Body of pancreas (tissue), 4 donors: Measurements from ENCODE around the gene DIP2B. TPM values are rescaled to one million over a fixed set of nuclear protein-coding genes. Genes with fewer than 3 reads are reported as not detected.

Source experiments
- ATAC-seq: fragments of 150-250 bp; one replicate; pipeline ENCODE4 v1.9.1; 2016
- DNase-seq, 4 donors: peaks; one replicate each; pipeline ENCODE4 v3.0.0-alpha.2; 2019
- H3K27ac ChIP-seq, 4 donors: fragments of 200-600 bp; sonication (generic); 1 replicate in 3 of 4; 2 replicates in 1 of 4; pipeline versions ENCODE4 v1.5.1 to v1.6.1; 2016 to 2019; ENCODE audit warnings: mild to moderate bottlenecking in 1 of 4, mixed read lengths in 1 of 4, moderate library complexity in 1 of 4
- H3K27me3 ChIP-seq, 2 donors: fragments of 200-600 bp; sonication (generic); one replicate each; pipeline ENCODE4 v1.6.0; 2016; ENCODE audit warnings: mild to moderate bottlenecking in 1 of 2
- H3K36me3 ChIP-seq, 2 donors: fragments of 200-600 bp; sonication (generic); replicated peaks in 1 of 2; 2 replicates each; pipeline ENCODE4 v1.5.1; 2016; ENCODE audit warnings: low read depth in 2 of 2; ENCODE audit not compliant: insufficient read depth in 1 of 2
- H3K4me1 ChIP-seq: fragments of 200-600 bp; sonication (generic); one replicate; pipeline ENCODE4 v1.6.0; 2016
- H3K4me3 ChIP-seq, 2 donors: fragments of 200-600 bp; sonication (generic); 1 replicate in 1 of 2; 2 replicates in 1 of 2; pipeline ENCODE4 v1.5.1; 2016 to 2019
- H3K9me3 ChIP-seq, 3 donors: fragments of 200-600 bp; sonication (generic); 1 replicate in 2 of 3; 2 replicates in 1 of 3; pipeline ENCODE4 v1.5.1; 2016
- POLR2A ChIP-seq, 3 donors: fragments of 450-650 bp; IDR thresholded peaks; one replicate each; pipeline ENCODE4 v1.6.1; 2016; ENCODE audit warnings: antibody characterized with exemption in 3 of 3, mild to moderate bottlenecking in 2 of 3
- WGBS, 2 donors: methylation state at CpG; one replicate each; pipeline ENCODE4 v1.1.5; 2017; 5-methylcytosine and 5-hydroxymethylcytosine counted together
- intact Hi-C: fragments of 100-400 bp; cut with DNase I; formaldehyde crosslinking; loops from one replicate; pipeline ENCODE4 v1.15.1; 2023
- total RNA-seq, 2 donors: library from RNA; depleted of rRNA; stranded (reverse); fragments of >200 nt; gene quantifications; one replicate each; pipeline ENCODE4 v1.1.0, GENCODE V29; 2016
- TF ChIP-seq, protein P1 (sequence below), 7 experiments: fragments of 450-650 bp in 4 of 7; fragments of 200-600 bp in 3 of 7; sonication (generic) in 3 of 7; IDR thresholded peaks; one replicate each; pipeline ENCODE4 v1.5.1; 2016 to 2019; ENCODE audit warnings: antibody characterized with exemption in 7 of 7

DIP2B gene
- total RNA-seq, 2 donors from 2014 or later: 15.8 to 28.7 TPM

DNA sequence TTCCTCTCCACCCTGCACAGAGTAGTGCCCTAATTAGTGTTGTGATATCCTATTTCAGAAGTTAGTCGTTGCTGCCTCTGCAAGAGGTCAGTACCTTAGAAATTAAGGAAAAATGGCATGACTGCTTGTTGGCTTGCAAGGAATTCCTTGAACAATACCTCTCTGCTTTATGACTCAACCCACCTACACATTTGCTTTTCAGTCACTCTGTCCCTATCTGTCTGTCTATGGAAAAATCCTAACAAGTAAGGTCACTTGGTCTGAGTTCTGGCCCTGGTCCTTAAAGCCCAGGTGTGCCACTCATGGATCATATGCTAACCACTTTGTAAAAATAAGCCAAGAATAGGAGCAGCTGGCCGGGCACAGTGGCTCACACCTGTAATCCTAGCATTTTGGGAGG, 142.7 kb downstream of the DIP2B start:
- intact Hi-C loops: no loop called here

DNA sequence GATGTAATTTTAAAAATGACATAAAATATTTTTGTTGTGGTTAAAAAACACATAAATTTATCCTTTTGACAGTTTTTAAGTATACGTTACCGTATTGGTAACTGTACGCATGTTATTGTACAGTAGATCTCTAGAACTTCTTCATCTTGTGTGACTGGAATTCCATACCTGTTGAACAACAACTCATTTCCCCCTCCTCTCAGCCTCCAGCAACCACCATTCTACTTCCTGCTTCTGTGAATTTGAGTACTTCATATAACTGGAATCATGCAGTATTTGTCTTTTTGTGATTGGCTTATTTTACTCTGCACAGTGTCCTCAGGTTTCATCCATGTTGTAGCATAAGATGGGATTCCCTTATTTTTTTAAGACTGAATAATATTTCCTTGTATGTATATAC, 145.5 kb downstream of the DIP2B start:
- intact Hi-C loops: no loop called here

More for the DNA sequence above, 142.7 kb downstream of the DIP2B start:
- ATAC-seq (peak; percentile 42), DNase-seq (peak; percentile 17 to 53 (median 40))
- no peaks in the 10 kb centered on the region for H3K27me3 ChIP-seq
- peaks cover 8% of the 10 kb centered on the region for H3K4me1 ChIP-seq
- no peak overlapping the region for H3K4me3 ChIP-seq
- no peaks in the 10 kb centered on the region for H3K36me3 ChIP-seq
- H3K27ac ChIP-seq: no peak overlapping the region
- TF ChIP-seq, protein P1, sequence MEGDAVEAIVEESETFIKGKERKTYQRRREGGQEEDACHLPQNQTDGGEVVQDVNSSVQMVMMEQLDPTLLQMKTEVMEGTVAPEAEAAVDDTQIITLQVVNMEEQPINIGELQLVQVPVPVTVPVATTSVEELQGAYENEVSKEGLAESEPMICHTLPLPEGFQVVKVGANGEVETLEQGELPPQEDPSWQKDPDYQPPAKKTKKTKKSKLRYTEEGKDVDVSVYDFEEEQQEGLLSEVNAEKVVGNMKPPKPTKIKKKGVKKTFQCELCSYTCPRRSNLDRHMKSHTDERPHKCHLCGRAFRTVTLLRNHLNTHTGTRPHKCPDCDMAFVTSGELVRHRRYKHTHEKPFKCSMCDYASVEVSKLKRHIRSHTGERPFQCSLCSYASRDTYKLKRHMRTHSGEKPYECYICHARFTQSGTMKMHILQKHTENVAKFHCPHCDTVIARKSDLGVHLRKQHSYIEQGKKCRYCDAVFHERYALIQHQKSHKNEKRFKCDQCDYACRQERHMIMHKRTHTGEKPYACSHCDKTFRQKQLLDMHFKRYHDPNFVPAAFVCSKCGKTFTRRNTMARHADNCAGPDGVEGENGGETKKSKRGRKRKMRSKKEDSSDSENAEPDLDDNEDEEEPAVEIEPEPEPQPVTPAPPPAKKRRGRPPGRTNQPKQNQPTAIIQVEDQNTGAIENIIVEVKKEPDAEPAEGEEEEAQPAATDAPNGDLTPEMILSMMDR (IDR thresholded peaks at IDR 0.05): no peak
- TF ChIP-seq POLR2A (IDR thresholded peaks at IDR 0.05): no peak
- H3K9me3 ChIP-seq: no peaks in the 10 kb centered on the region
- WGBS, 2 donors: 26 to 41% methylated on average over 2 of the region's 2 CpGs

DNA sequence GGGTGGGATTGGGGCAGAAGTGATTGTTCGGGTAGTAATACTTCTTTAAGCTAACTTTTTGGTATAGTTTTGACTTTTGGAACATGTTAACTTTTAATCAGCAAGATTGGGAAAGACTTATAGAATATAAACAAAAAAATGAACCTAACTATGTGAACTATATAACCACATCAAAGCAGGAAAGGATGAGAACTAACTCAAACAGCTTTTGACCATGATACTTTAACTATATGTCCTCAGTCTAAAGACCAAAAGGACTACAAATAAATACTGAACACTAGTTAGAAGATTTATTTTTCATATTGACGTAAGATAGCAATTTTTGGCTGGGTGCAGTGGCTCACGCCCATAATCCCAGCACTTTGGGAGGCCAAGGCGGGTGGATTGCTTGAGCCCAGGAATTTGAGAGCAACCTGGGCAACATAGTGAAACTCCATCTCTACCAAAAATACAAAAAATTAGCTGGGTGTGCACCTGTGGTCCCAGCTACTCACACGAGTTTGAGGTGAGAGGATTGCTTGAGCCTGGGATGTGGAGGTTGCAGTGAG, 150.7 kb downstream of the DIP2B start:
- WGBS, 2 donors: 55 to 75% methylated on average over 5 of the region's 5 CpGs

More for the DNA sequence above, 145.5 kb downstream of the DIP2B start:
- TF ChIP-seq POLR2A (IDR thresholded peaks at IDR 0.05): no peak
- TF ChIP-seq, protein P1 (IDR thresholded peaks at IDR 0.05): no peak
- H3K36me3 ChIP-seq: no peaks in the 10 kb centered on the region
- no peak for DNase-seq
- H3K27me3 ChIP-seq: no peaks in the 10 kb centered on the region
- H3K4me3 ChIP-seq: no peak overlapping the region
- peaks cover 8% of the 10 kb centered on the region for H3K4me1 ChIP-seq
- no peak overlapping the region for H3K27ac ChIP-seq
- no peak for ATAC-seq
- WGBS, 2 donors: 93 to 96% methylated on average over 3 of the region's 3 CpGs
- no peaks in the 10 kb centered on the region for H3K9me3 ChIP-seq

DNA sequence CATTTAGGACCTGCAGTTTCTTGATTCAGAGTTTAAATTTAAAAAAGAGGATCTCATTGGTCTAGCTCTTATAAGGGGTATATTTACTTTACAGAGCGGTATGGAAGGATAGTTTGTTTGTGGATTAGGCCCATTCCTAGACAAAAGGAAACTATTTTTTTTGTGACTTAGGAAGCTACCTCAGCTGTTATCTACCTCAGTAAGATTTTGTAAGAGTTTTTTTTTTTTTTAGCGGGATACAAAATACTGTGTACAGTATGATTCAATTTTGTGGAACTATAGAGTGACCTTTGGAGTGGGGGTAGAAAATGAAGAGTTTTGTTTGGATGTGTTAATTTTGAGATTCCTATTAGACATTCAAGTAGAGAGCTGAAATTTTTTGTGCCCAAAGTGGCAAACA, 154.5 kb downstream of the DIP2B start:
- Histone ChIP-seq H3K27me3 (no peaks in the 10 kb centered on the region), H3K4me1 (peaks cover 10% of the 10 kb centered on the region), H3K9me3 (no peaks in the 10 kb centered on the region), H3K27ac (no peak overlapping the region), H3K4me3 (no peak overlapping the region), H3K36me3 (peaks cover 0 to 1% of the 10 kb centered on the region in 2 donors)
- DNase-seq (no peak), ATAC-seq (no peak)
- intact Hi-C loops: no loop called here
- TF ChIP-seq, protein P1 (IDR thresholded peaks at IDR 0.05): no peak
- no peak for TF ChIP-seq POLR2A (IDR thresholded peaks at IDR 0.05)
- 57 to 69% methylated on average over 2 of the region's 2 CpGs for WGBS, 2 donors

More for the DNA sequence above, 150.7 kb downstream of the DIP2B start:
- H3K27ac ChIP-seq: no peak overlapping the region
- ATAC-seq: no peak
- TF ChIP-seq, protein P1 (IDR thresholded peaks at IDR 0.05): no peak
- no peak for TF ChIP-seq POLR2A (IDR thresholded peaks at IDR 0.05)
- H3K9me3 ChIP-seq: no peaks in the 10 kb centered on the region
- no peak overlapping the region for H3K4me3 ChIP-seq
- no peaks in the 10 kb centered on the region for H3K27me3 ChIP-seq
- no peak for DNase-seq
- H3K4me1 ChIP-seq: peaks cover 10% of the 10 kb centered on the region
- H3K36me3 ChIP-seq: no peaks in the 10 kb centered on the region
- intact Hi-C loops: no loop called here
